Skeletal muscle satellite cell (primary cell): Measurements from ENCODE around the gene CADM1.

ENCODE experiments used
- H3K27me3 ChIP-seq: 2 replicates; pipeline ENCODE4 v1.7.0; 2013; ENCODE audit warnings: low read length; ENCODE audit not compliant: control insufficient read depth, insufficient read depth
- H3K36me3 ChIP-seq: 2 replicates; pipeline ENCODE4 v1.7.0; 2013; ENCODE audit warnings: mild to moderate bottlenecking, control low read depth, low read length; ENCODE audit not compliant: insufficient read depth
- H3K4me1 ChIP-seq: 2 replicates; pipeline ENCODE4 v1.7.0; 2013; ENCODE audit warnings: low read length; ENCODE audit not compliant: control insufficient read depth, insufficient read depth
- H3K4me2 ChIP-seq: 2 replicates; pipeline ENCODE4 v1.7.0; 2013; ENCODE audit warnings: mild to moderate bottlenecking, low read length
- H3K4me3 ChIP-seq: 2 replicates; pipeline ENCODE4 v1.7.0; 2013; ENCODE audit warnings: low read length
- H3K9ac ChIP-seq: 2 replicates; pipeline ENCODE4 v1.7.0; 2013; ENCODE audit warnings: mild to moderate bottlenecking, low read depth, low read length, moderate library complexity
- H3K9me3 ChIP-seq: replicated peaks from 2 replicates; pipeline ENCODE4 v1.7.0; 2013; ENCODE audit warnings: mild to moderate bottlenecking, control low read depth, low read length

Gene CADM1

DNA sequence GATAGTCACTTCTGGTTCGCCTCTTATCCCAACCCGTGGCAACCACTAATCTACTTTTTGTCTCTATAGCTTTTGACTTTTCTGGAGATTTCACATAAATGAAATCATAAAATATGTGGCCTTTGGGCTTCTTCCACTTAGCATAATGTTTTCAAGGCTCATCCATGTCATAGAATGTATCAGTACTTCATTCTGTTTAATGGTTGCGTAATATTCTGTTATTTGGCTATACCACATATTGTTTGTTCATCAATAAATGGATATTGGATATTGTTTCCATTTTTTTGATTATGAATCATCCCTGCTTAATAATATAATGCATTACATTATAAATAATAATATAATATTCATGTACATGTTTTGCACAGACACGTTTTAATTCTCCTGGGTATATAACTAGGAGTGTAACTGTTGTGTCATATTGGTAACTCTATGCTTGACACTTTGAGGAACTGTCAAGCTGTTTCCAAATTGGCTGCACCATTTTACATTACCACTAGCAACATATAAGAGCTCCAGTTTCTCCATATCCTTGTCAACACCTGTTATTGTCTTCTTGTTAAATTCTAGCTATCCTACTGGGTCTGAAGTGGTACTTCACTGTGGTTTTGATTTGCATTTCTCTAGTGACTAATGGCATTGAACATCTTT, 181.5 kb downstream of the CADM1 start:
- Histone ChIP-seq H3K27me3 (no peaks in the 10 kb centered on the region), H3K9me3 (no peaks in the 10 kb centered on the region), H3K9ac (no peak overlapping the region), H3K4me3 (no peak overlapping the region), H3K36me3 (no peaks in the 10 kb centered on the region), H3K4me2 (no peak overlapping the region), H3K4me1 (no peaks in the 10 kb centered on the region)

DNA sequence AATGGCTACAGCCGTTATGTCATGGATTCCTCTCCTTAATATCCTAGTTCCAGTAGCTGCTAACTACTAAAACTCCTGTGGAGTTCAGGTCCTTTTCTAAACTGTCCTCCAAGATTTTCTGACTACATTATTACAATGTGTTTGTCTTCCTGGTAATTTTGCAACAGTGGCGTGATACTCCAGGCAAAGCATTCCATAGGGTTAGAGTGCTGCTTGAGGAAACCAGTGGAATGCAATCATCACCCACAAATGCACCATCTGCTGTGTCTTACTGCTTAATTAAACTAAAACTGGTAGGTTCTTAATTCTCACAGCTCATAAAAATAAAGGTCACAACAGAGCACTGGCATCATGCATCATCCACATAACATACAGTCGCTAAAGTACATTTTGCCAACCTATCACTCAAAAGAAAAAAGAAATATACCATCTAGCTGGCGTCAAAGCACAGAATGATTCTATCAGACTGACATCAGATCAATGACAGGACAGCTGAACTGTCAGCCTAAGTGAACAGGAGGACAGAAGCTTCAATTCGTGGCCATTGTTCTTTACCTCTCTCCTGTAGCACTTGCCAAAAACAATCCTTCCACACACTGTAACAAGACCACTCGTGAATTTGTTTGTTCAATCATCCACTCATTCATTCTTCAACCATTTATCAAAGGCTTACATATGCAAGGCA, 182.5 kb downstream of the CADM1 start:
- no peaks in the 10 kb centered on the region for H3K27me3 ChIP-seq
- no peak overlapping the region for H3K9ac ChIP-seq
- no peak overlapping the region for H3K4me3 ChIP-seq
- H3K4me2 ChIP-seq: no peak overlapping the region
- no peaks in the 10 kb centered on the region for H3K9me3 ChIP-seq
- H3K36me3 ChIP-seq: no peaks in the 10 kb centered on the region
- H3K4me1 ChIP-seq: no peaks in the 10 kb centered on the region

DNA sequence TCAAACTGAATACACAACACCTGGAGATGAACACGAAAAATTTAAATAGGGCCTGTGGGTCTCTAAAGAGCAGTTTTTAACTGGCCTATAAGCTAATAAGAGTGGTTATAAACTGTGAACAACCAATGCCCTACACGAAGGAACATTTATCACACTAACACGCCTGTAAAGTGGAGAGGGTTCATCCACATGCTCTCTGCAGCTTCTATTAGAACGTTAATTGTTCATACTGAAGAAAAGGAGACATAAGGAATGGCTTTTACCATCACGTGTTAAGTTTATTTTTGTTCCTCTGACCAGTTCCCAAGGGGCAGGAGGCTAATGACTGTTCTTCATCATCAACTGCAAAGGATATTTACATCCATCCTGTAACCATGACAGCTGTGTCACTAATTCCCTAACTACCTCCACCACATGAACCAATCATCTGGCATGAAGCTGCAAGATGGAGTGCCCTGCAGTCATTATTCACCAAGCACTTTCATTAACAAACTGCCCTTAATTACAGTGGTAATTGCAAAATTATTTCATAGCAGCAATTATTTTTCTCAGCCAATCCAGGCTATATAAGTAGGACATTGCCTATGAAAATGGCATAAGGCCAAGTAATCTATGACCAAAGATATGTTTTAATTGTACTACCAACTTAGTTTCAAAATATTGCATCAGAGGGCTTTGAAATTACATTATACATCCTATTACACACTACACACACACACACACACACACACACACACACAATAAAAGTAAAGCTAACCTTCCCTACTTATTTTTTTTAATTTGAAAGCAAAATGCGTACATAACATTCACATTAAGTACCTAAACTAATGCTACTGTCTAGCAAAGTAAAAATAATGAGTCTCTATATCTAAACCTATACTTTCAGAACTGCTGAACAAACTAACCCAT, 186.7 kb downstream of the CADM1 start:
- Histone ChIP-seq H3K27me3 (peaks cover 3% of the 10 kb centered on the region), H3K9me3 (no peaks in the 10 kb centered on the region), H3K36me3 (no peaks in the 10 kb centered on the region), H3K4me1 (no peaks in the 10 kb centered on the region), H3K4me2 (no peak overlapping the region), H3K4me3 (no peak overlapping the region), H3K9ac (no peak overlapping the region)

DNA sequence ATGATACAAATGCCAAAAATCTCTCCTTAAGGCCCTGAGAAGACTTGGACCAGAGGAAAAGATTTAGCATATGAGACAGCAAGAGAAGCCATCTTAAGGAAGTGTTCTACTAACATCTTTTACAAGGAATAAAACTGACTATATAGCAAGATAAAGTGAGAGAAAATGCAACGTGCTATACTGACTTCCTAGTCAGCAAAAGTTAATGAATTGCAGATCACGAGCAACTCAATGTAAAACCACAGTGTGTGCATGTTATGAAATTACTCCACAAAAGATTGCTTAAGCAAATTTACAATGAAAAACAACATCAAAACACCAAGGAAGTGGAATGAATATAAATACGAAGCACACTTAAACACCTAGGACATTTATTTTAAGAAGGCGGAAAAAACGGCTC, 187.5 kb downstream of the CADM1 start:
- Histone ChIP-seq H3K4me2 (no peak overlapping the region), H3K9me3 (no peaks in the 10 kb centered on the region), H3K9ac (no peak overlapping the region), H3K27me3 (peaks cover 3% of the 10 kb centered on the region), H3K36me3 (no peaks in the 10 kb centered on the region), H3K4me3 (no peak overlapping the region), H3K4me1 (no peaks in the 10 kb centered on the region)

DNA sequence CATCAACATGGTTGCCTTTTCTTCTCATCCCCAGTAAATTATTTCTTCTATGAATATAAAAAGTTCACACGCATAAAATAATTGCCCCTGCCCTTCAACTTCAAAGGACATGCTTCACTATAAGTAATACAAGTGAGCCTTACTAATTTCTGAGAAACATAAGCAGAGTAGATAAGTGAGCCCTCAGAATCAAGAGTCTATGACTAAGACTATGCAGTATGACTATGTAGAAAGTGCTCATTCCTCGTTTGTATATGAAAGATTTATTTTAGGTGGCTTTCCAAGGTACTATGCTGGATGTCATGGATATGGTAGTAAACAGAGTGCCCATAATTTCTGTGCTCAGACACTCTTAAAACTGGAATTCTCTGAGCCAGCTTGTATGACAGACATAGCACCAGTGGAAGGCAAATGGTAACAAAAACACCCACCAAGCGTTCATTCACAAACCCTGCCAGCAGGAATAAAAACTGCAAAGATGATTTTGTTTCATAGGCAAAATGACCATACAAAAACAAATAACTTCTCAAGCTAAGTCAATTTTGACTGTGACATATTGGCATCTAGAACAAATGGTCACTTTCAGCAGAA, 189.8 kb downstream of the CADM1 start:
- no peak overlapping the region for H3K9ac ChIP-seq
- H3K4me3 ChIP-seq: no peak overlapping the region
- no peak overlapping the region for H3K4me2 ChIP-seq
- H3K4me1 ChIP-seq: no peaks in the 10 kb centered on the region
- no peaks in the 10 kb centered on the region for H3K36me3 ChIP-seq
- peaks cover 3% of the 10 kb centered on the region for H3K27me3 ChIP-seq
- H3K9me3 ChIP-seq: no peaks in the 10 kb centered on the region

DNA sequence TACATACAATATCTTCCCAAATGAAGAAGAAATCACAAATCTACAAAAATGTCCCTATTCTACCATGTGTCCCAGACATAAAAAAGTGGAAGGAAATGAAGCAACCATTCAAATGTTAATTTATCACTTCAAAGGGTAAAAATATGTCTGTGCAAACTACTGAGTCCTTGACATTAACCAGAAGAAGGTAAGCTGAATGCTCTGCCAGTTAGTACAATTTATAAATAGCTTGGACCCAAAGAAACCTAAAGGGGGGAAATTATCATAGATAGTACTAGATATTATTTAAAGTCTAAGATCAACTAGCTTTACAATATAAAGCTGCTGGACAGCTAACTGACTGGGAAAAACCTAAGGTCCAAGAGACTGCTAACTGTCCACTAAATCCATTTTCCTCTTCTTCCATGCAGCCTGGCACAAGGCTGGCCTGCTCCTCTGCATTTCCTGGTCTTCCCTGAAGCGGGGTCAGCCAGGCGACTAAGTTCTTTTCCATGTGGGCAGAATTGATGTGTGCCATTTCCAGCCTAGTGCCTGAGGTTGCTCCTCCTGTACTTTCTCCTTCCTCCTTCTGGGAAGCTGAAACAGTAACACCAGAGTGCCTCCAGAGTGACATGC, 190.9 kb downstream of the CADM1 start:
- no peak overlapping the region for H3K4me3 ChIP-seq
- H3K9me3 ChIP-seq: no peaks in the 10 kb centered on the region
- H3K27me3 ChIP-seq: peaks cover 3% of the 10 kb centered on the region
- no peaks in the 10 kb centered on the region for H3K4me1 ChIP-seq
- H3K36me3 ChIP-seq: no peaks in the 10 kb centered on the region
- H3K4me2 ChIP-seq: no peak overlapping the region
- no peak overlapping the region for H3K9ac ChIP-seq

DNA sequence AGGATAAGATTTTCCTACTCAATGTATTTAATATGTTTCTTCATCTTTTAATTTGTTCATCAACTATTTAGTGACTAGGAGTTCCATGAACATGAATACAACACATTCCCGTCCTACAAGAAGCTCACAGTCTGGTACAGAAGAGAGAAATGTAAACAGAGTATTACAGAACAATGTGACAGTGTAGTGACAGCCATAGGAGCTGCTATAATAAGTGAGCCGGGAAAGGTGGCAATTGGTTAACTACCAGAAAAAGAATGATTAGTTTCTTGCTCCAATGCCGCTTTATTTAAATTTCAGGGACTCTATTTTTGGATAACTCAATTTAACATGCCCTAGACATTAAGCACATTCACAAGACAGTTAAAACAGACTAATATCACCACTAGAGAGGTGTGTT, 192.3 kb downstream of the CADM1 start:
- Histone ChIP-seq H3K4me1 (no peaks in the 10 kb centered on the region), H3K9ac (no peak overlapping the region), H3K4me2 (no peak overlapping the region), H3K27me3 (peaks cover 3% of the 10 kb centered on the region), H3K36me3 (no peaks in the 10 kb centered on the region), H3K9me3 (no peaks in the 10 kb centered on the region), H3K4me3 (no peak overlapping the region)

DNA sequence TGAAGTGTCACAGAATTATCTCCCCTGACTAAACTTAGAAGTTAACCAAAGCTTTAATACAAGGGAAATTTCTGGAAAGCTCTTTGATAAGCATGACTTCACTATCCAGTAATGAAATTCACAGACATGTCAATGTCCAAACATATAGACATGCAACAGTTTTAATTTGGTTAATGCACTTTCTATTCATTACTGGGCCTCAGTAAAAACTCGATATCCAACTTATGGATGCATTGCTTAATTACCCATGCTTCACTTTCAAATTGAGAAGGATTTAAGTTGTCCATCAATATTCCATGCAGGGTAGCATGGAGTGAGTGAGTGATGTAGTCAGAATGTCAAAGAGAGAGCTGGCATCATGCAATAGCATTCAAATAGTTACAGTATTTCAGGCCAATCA, 197.5 kb downstream of the CADM1 start:
- no peaks in the 10 kb centered on the region for H3K9me3 ChIP-seq
- no peak overlapping the region for H3K9ac ChIP-seq
- no peak overlapping the region for H3K4me2 ChIP-seq
- H3K4me3 ChIP-seq: no peak overlapping the region
- H3K27me3 ChIP-seq: no peaks in the 10 kb centered on the region
- H3K36me3 ChIP-seq: no peaks in the 10 kb centered on the region
- H3K4me1 ChIP-seq: no peaks in the 10 kb centered on the region

DNA sequence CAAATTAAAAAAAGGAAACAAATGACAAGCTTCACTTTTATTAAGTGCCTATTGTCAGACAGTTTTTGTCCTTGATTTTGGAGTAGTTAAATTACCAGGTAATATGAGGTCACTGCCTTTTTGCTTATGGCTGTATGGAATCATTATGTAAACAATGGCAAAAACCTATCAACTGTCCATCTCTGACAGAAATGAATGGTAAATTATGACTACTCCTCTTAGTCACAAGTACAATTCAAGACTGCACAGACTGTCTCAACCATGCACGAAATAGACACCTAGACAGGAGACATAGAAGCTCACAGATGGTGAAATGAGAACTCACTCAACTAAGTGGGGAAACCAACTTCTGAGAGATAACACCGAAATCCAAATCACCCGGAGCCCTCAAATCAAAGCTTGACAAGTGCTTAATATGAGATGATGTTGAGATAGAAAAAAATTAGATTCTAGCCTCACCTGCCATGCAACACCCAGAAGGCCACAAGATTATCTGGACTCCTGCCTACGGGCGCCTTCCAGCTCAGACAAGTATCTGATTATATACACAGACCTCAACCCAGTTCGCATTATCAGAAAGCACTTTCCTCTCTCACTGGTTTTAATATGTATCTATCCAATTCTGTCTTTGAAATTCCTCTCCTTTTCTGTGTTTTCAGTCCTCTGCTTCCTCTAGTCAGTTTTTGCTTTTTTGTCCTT, 199.3 kb downstream of the CADM1 start:
- Histone ChIP-seq H3K9me3 (no peaks in the 10 kb centered on the region), H3K4me2 (no peak overlapping the region), H3K27me3 (no peaks in the 10 kb centered on the region), H3K4me1 (no peaks in the 10 kb centered on the region), H3K4me3 (no peak overlapping the region), H3K36me3 (no peaks in the 10 kb centered on the region), H3K9ac (no peak overlapping the region)

DNA sequence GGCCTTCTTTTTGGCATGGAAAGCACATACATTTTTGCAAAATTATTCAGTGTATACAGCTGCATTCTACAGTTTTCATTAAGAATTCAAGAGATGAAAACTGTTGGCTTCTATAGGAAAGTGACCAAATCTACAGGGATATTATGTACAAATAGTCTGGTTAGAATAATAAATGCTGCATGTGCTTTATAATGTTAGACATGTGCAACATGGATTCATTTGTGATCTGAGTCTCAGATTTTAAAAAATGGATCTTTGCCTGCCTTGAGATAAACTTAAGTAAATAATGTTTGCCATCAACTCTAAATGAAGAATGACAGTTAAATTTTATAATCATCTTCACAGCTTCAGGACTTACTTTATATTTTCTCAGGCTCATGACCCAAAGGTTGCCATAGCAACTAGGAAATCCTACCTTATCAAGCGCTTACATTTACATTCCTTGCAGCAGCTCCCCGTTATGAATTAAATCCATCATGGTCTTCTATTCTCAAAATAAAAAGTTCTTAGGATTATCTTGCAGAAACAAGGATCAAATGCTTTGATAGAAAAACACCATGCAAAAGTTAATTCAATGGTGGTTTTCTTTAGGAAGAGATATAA, 200.2 kb downstream of the CADM1 start:
- Histone ChIP-seq H3K4me2 (no peak overlapping the region), H3K9ac (no peak overlapping the region), H3K4me1 (no peaks in the 10 kb centered on the region), H3K4me3 (no peak overlapping the region), H3K9me3 (no peaks in the 10 kb centered on the region), H3K36me3 (no peaks in the 10 kb centered on the region), H3K27me3 (no peaks in the 10 kb centered on the region)
